GM21367 (cell line): ENCODE measurements around the gene OSBPL6.

ENCODE experiments used
- ATAC-seq: cut with Tn5 transposase; IDR thresholded peaks from one replicate; pipeline ENCODE4 v1.9.1; 2021; ENCODE audit not compliant: unreplicated experiment

Gene OSBPL6

GRCh38 chr2:178237488-178238153 is 43.3 kb downstream of the OSBPL6 start:
- ATAC-seq = no peak

GRCh38 chr2:178238154-178238521 is 43.8 kb downstream of the OSBPL6 start:
- ATAC-seq = no peak

- ATAC-seq = no peak
Observed at GRCh38 chr2:178238750-178239149, 44.4 kb downstream of the OSBPL6 start.

GRCh38 chr2:178241844-178242551 is 47.7 kb downstream of the OSBPL6 start:
- ATAC-seq = no peak

- no peak for ATAC-seq
Observed at GRCh38 chr2:178242552-178242883, 48.2 kb downstream of the OSBPL6 start.

- ATAC-seq = no peak
Observed at GRCh38 chr2:178243961-178244360, 49.6 kb downstream of the OSBPL6 start.

- ATAC-seq = no peak
Observed at GRCh38 chr2:178244777-178245176, 50.5 kb downstream of the OSBPL6 start.

GRCh38 chr2:178246696-178247095 is 52.4 kb downstream of the OSBPL6 start:
- no peak for ATAC-seq

- no peak for ATAC-seq
Observed at GRCh38 chr2:178247250-178247649, 52.9 kb downstream of the OSBPL6 start.

GRCh38 chr2:178250429-178250828 is 56.1 kb downstream of the OSBPL6 start:
- no peak for ATAC-seq

- ATAC-seq = no peak
Observed at GRCh38 chr2:178251151-178251955, 57.0 kb downstream of the OSBPL6 start.

- ATAC-seq = no peak
Observed at GRCh38 chr2:178256382-178257042, 62.2 kb downstream of the OSBPL6 start.

GRCh38 chr2:178257127-178257526 is 62.8 kb downstream of the OSBPL6 start:
- no peak for ATAC-seq

GRCh38 chr2:178258916-178259315 is 64.6 kb downstream of the OSBPL6 start:
- no peak for ATAC-seq

- ATAC-seq = no peak
Observed at GRCh38 chr2:178263159-178263860, 69.0 kb downstream of the OSBPL6 start.

GRCh38 chr2:178264211-178264610 is 69.9 kb downstream of the OSBPL6 start:
- no peak for ATAC-seq

GRCh38 chr2:178265851-178266250 is 71.5 kb downstream of the OSBPL6 start:
- ATAC-seq = no peak

GRCh38 chr2:178266445-178266844 is 72.1 kb downstream of the OSBPL6 start:
- ATAC-seq = no peak

GRCh38 chr2:178267660-178268059 is 73.3 kb downstream of the OSBPL6 start:
- no peak for ATAC-seq

GRCh38 chr2:178268435-178268834 is 74.1 kb downstream of the OSBPL6 start:
- no peak for ATAC-seq
